ENCODE data around the gene ANKRD13C.

ANKRD13C gene

GRCh38 chr1:70288166-70288565 is 66.4 kb downstream of the ANKRD13C start:
- DNase-seq = no peak

- DNase-seq = no peak
Measured at GRCh38 chr1:70286453-70286852, 68.1 kb downstream of the ANKRD13C start.

- no peak for DNase-seq
Measured at GRCh38 chr1:70284366-70284765, 70.2 kb downstream of the ANKRD13C start.

GRCh38 chr1:70278710-70279109 is 75.8 kb downstream of the ANKRD13C start:
- no peak for DNase-seq

- no peak for DNase-seq
Measured at GRCh38 chr1:70277875-70278274, 76.6 kb downstream of the ANKRD13C start.

- DNase-seq = no peak
Measured at GRCh38 chr1:70265946-70266345, 88.6 kb downstream of the ANKRD13C start.

GRCh38 chr1:70264839-70265238 is 89.7 kb downstream of the ANKRD13C start:
- DNase-seq = no peak

GRCh38 chr1:70256664-70257063 is 97.9 kb downstream of the ANKRD13C start:
- no peak for DNase-seq

GRCh38 chr1:70248729-70249128 is 105.8 kb downstream of the ANKRD13C start:
- no peak for DNase-seq

GRCh38 chr1:70247768-70248167 is 106.8 kb downstream of the ANKRD13C start:
- DNase-seq = no peak

GRCh38 chr1:70247122-70247521 is 107.4 kb downstream of the ANKRD13C start:
- no peak for DNase-seq

GRCh38 chr1:70239940-70240339 is 114.6 kb downstream of the ANKRD13C start:
- DNase-seq = no peak

- DNase-seq = no peak
Measured at GRCh38 chr1:70234733-70235132, 119.8 kb downstream of the ANKRD13C start.

- no peak for DNase-seq
Measured at GRCh38 chr1:70231475-70231874, 123.0 kb downstream of the ANKRD13C start.

GRCh38 chr1:70228670-70229069 is 125.9 kb downstream of the ANKRD13C start:
- DNase-seq = no peak

GRCh38 chr1:70227439-70227838 is 127.1 kb downstream of the ANKRD13C start:
- no peak for DNase-seq

GRCh38 chr1:70224954-70225353 is 129.6 kb downstream of the ANKRD13C start:
- no peak for DNase-seq

- DNase-seq = no peak
Measured at GRCh38 chr1:70222716-70223235, 131.7 kb downstream of the ANKRD13C start.

GRCh38 chr1:70221238-70222121 is 133.0 kb downstream of the ANKRD13C start, which contains the start of gene SRSF11:
TSS of gene SRSF11 (plus strand) at chr1:70221380. CDS start at chr1:70221637, 257 bp downstream.
- peak; percentile 93 to 96 (median 94) for DNase-seq

GRCh38 chr1:70220517-70221237 is 133.8 kb downstream of the ANKRD13C start:
- DNase-seq = no peak

- no peak for DNase-seq
Measured at GRCh38 chr1:70220015-70220414, 134.5 kb downstream of the ANKRD13C start.

- DNase-seq = no peak
Measured at GRCh38 chr1:70211541-70211940, 143.0 kb downstream of the ANKRD13C start.

- no peak for DNase-seq
Measured at GRCh38 chr1:70210820-70211219, 143.7 kb downstream of the ANKRD13C start.
